Testis (tissue), 3 donors: ENCODE results near the gene PAWR. TPM values are rescaled to one million over a fixed set of nuclear protein-coding genes. Genes with fewer than 3 reads are reported as not detected.

Experiments
- DNase-seq: peaks from one replicate; pipeline ENCODE4 v3.0.0-alpha.2; 2019
- H3K27ac ChIP-seq, 2 donors: fragments of 200-600 bp; sonication (generic); one replicate each; pipeline ENCODE4 v1.5.1; 2019
- H3K27me3 ChIP-seq: fragments of 200-600 bp; sonication (generic); one replicate; pipeline ENCODE4 v1.5.1; 2019
- H3K36me3 ChIP-seq: fragments of 200-600 bp; sonication (generic); one replicate; pipeline ENCODE4 v1.5.1; 2017; ENCODE audit warnings: low read depth; ENCODE audit errors: missing control alignments
- H3K4me1 ChIP-seq: fragments of 200-600 bp; sonication (generic); one replicate; pipeline ENCODE4 v1.5.1; 2019
- H3K4me3 ChIP-seq, 2 donors: fragments of 200-600 bp; sonication (generic); one replicate each; pipeline ENCODE4 v1.5.1; 2017 to 2019
- H3K9me3 ChIP-seq: fragments of 200-600 bp; sonication (generic); one replicate; pipeline ENCODE4 v1.5.1; 2017
- CTCF ChIP-seq, 3 experiments: fragments of 450-650 bp in 2 of 3; fragments of 200-600 bp in 1 of 3; sonication (generic) in 1 of 3; IDR thresholded peaks; one replicate each; pipeline ENCODE4 v1.5.1; 2016 to 2019; ENCODE audit warnings: antibody characterized with exemption in 3 of 3, mild to moderate bottlenecking in 2 of 3, moderate library complexity in 1 of 3
- POLR2A ChIP-seq: fragments of 450-650 bp; IDR thresholded peaks from one replicate; pipeline ENCODE4 v1.6.1; 2017; ENCODE audit warnings: antibody characterized with exemption, mild to moderate bottlenecking, moderate library complexity
- whole genome bisulfite sequencing, 2 donors: methylation state at CpG; one replicate each; pipeline ENCODE4 v1.1.5; 2018; 5-methylcytosine and 5-hydroxymethylcytosine counted together
- intact Hi-C: fragments of 100-400 bp; cut with DNase I; formaldehyde crosslinking; loops from one replicate; pipeline ENCODE4 v1.15.1; 2023; ENCODE audit warnings: low total_unique reads
- polyA plus RNA-seq: library from polyadenylated mRNA; stranded (reverse); fragments of 350-450 nt; fragmentation: Illumina TruSeq; extraction: RNeasy Lipid Tissue Mini Kit (QIAGEN cat#74804); gene quantifications from one replicate; pipeline ENCODE4 v1.2.3, GENCODE V29; 2014; ENCODE audit warnings: low read depth, low replicate concordance; ENCODE audit not compliant: insufficient read depth
- total RNA-seq, 2 donors: library from RNA; depleted of rRNA; stranded (reverse); fragments of >200 nt; gene quantifications; one replicate each; pipeline ENCODE4 v1.2.3, GENCODE V29; 2016

Gene PAWR
- total and polyA plus RNA-seq, 3 donors from 2014 or later = 37.2 to 59.2 (median 50.2) TPM

- no peak for TF ChIP-seq POLR2A
- TF ChIP-seq CTCF (IDR thresholded peaks at IDR 0.05) = no peak
- Histone ChIP-seq H3K36me3 (no peaks in the 10 kb centered on the region), H3K4me3 (no peak overlapping the region), H3K4me1 (no peaks in the 10 kb centered on the region), H3K27ac (no peak overlapping the region), H3K27me3 (no peaks in the 10 kb centered on the region), H3K9me3 (no peaks in the 10 kb centered on the region)
- 72 to 89% methylated on average over 1 of the region's 1 CpG for WGBS, 2 donors
- no peak for DNase-seq
- intact Hi-C loops = no loop called here
These were observed 8.2 kb downstream of the PAWR start for GRCh38 chr12:79682593-79682992.

GRCh38 chr12:79681008-79681590 lies 9.7 kb downstream of the PAWR start:
- 83 to 94% methylated on average over 2 of the region's 2 CpGs for WGBS, 2 donors

DNA sequence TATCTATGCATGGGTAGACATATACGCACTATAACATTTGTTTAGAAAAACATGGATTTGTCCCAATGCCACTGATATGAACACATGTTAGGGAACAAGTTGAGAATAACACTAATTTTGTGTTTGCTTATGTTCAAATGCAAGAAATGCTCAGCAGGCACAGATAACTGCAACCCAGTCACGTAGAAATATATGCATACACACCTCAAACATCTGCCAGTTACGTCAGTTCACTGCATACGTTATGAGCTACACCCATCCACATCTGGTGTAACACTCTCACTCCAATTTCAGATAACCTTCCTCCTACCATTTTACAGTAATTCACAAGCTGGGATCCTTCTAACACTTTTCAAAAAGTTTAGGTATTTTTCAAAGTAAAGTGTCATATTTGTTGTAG lies 10.7 kb downstream of the PAWR start:
- Histone ChIP-seq H3K4me3 (no peak overlapping the region), H3K36me3 (no peaks in the 10 kb centered on the region), H3K27ac (no peak overlapping the region), H3K27me3 (no peaks in the 10 kb centered on the region), H3K9me3 (no peaks in the 10 kb centered on the region), H3K4me1 (peaks cover 2% of the 10 kb centered on the region)
- no peak for TF ChIP-seq POLR2A
- TF ChIP-seq CTCF (IDR thresholded peaks at IDR 0.05) = no peak
- 88 to 93% methylated on average over 4 of the region's 4 CpGs for WGBS, 2 donors
- intact Hi-C loops = no loop called here
- no peak for DNase-seq

More at GRCh38 chr12:79681008-79681590, 9.7 kb downstream of the PAWR start:
- TF ChIP-seq CTCF (IDR thresholded peaks at IDR 0.05) (no peak), POLR2A (no peak)
- DNase-seq = no peak
- Histone ChIP-seq H3K9me3 (no peaks in the 10 kb centered on the region), H3K36me3 (no peaks in the 10 kb centered on the region), H3K4me3 (no peak overlapping the region), H3K27ac (no peak overlapping the region), H3K4me1 (peaks cover 2% of the 10 kb centered on the region), H3K27me3 (no peaks in the 10 kb centered on the region)
- intact Hi-C loops = no loop called here

DNA sequence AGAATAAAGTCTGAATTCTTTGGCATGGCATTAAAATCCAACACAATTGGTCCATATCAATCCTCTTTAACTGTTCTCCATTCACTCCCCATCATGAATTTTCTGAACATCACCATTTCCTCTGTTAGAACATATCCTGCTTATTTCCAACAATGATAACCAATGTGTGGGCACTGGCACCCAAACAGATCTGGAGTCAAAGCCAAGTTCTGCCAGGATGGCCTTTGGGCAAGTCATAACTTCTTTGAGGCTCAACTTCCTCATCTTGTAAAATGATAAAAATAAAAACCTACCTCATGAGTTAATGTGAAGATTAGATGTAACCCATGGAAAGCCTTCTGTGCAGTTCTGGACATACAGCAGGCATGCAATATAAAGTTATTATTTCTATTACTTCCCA lies 12.5 kb downstream of the PAWR start:
- TF ChIP-seq POLR2A (no peak), CTCF (IDR thresholded peaks at IDR 0.05) (no peak)
- intact Hi-C loops = no loop called here
- no peaks in the 10 kb centered on the region for H3K9me3 ChIP-seq
- peaks cover 2% of the 10 kb centered on the region for H3K4me1 ChIP-seq
- no peak overlapping the region for H3K27ac ChIP-seq
- no peaks in the 10 kb centered on the region for H3K27me3 ChIP-seq
- DNase-seq = no peak
- no peaks in the 10 kb centered on the region for H3K36me3 ChIP-seq
- H3K4me3 ChIP-seq = no peak overlapping the region

- intact Hi-C loops = no loop called here
- no peaks in the 10 kb centered on the region for H3K36me3 ChIP-seq
- H3K27ac ChIP-seq = no peak overlapping the region
- peaks cover 2% of the 10 kb centered on the region for H3K4me1 ChIP-seq
- TF ChIP-seq POLR2A (no peak), CTCF (IDR thresholded peaks at IDR 0.05) (no peak)
- 74 to 80% methylated on average over 2 of the region's 2 CpGs for WGBS, 2 donors
- no peaks in the 10 kb centered on the region for H3K9me3 ChIP-seq
- H3K4me3 ChIP-seq = no peak overlapping the region
- DNase-seq = no peak
- no peaks in the 10 kb centered on the region for H3K27me3 ChIP-seq
These were observed 13.1 kb downstream of the PAWR start for GRCh38 chr12:79677672-79678071.
